Nasal cavity respiratory epithelium epithelial cell of viscerocranial mucosa (primary cell): ENCODE data around the gene SNAP25. TPM values are rescaled to one million over a fixed set of nuclear protein-coding genes. Genes with fewer than 3 reads are reported as not detected.

Source experiments
- total RNA-seq: library from RNA; depleted of rRNA; stranded (reverse); fragments of >200 nt; gene quantifications from 2 replicates; pipeline ENCODE4 v1.2.3, GENCODE V29; 2014

Gene SNAP25
- not detected in 2 replicates for total RNA-seq

DNA sequence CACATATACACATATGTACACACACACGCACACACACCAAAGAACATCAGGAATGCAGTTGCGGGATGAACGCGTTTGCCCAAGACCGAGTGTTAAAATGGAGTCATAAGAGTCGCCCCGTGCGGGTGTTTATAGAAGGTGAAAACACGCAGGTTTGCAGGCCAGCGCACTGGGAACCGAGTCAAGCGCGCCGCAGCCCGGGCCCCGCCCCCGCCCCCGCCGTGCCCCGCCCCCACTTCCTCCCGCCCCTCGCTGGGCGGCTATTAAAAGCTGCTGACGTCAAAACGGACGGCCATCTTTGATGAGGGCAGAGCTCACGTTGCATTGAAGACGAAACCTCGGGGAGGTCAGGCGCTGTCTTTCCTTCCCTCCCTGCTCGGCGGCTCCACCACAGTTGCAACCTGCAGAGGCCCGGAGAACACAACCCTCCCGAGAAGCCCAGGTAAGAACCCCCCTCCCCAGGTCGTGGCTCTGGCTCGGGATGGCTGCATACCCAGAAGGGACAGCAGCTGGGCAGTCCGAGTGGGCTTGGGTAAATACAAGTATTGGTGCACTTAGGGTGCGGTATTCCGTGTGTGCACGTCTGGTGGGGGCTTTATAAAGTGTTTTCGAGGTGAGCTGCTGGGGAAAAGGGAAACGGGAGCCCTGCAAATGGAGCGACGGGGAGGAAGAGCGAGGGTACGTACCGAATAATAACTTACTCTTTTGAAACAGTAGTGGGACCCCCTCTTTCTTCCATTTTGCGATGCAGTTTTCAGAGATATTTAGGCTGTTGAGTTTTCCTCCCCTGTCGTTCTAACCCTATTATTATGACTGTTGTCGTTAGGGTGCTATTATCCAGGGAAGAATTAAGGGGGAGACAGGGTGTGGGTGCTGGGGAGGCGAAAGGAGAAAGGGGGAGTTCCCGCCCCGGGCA lies at the start of gene SNAP25:
SNAP25 (plus strand) TSS at position 295 of the 916 bp plus-strand sequence. CDS start 56,662 bp downstream, outside the sequence.

Other genes with a start within 250 kb of the SNAP25 start
- gene ANKEF1, start 183.8 kb upstream of the SNAP25 start, total RNA-seq = 9.6 and 13.7 TPM in 2 replicates
- 8.5 and 22.3 TPM in 2 replicates for gene MKKS, start 215.4 kb downstream of the SNAP25 start, total RNA-seq
- 6.8 and 12.2 TPM in 2 replicates for gene SLX4IP, start 216.5 kb downstream of the SNAP25 start, total RNA-seq